ENCODE results near the gene AMBRA1.
A peak's percentile ranks its signal among the peaks of the same experiment; 100 is the strongest.

The AMBRA1 gene

GRCh38 chr11:46562527-46562926, 31.3 kb downstream of the AMBRA1 start:
- no peak for TF ChIP-seq CTCF (conservative IDR thresholded peaks at IDR 0.05)
- H3K27ac ChIP-seq = no peak overlapping the region

GRCh38 chr11:46560300-46560991, 33.4 kb downstream of the AMBRA1 start:
- no peak for TF ChIP-seq CTCF (conservative IDR thresholded peaks at IDR 0.05)
- H3K27ac ChIP-seq = peak overlapping the region; percentile 20

- H3K27ac ChIP-seq = peak overlapping the region; percentile 20; the same call in 1 of the 2 replicates
Observed at GRCh38 chr11:46559815-46560214, 34.0 kb downstream of the AMBRA1 start.

GRCh38 chr11:46557684-46558151, 36.1 kb downstream of the AMBRA1 start:
- H3K27ac ChIP-seq = no peak overlapping the region
- TF ChIP-seq CTCF (conservative IDR thresholded peaks at IDR 0.05) = no peak

More at GRCh38 chr11:46559815-46560214, 34.0 kb downstream of the AMBRA1 start:
- TF ChIP-seq CTCF (conservative IDR thresholded peaks at IDR 0.05) = no peak

GRCh38 chr11:46555267-46556054, 38.4 kb downstream of the AMBRA1 start:
- H3K27ac ChIP-seq = peak overlapping the region; percentile 83
- TF ChIP-seq CTCF (conservative IDR thresholded peaks at IDR 0.05) = no peak

GRCh38 chr11:46554213-46555147, 39.3 kb downstream of the AMBRA1 start:
- no peak for TF ChIP-seq CTCF (conservative IDR thresholded peaks at IDR 0.05)
- peak overlapping the region; percentile 83 for H3K27ac ChIP-seq

Data from VCaP (cell line).